Measurements from ENCODE around the gene TNIK.
A peak's percentile ranks its signal among the peaks of the same experiment; 100 is the strongest.

TNIK gene

GRCh38 chr3:171113716-171114115 lies 346.5 kb downstream of the TNIK start:
- no peak for DNase-seq

GRCh38 chr3:171110715-171111114 lies 349.5 kb downstream of the TNIK start:
- no peak for DNase-seq

GRCh38 chr3:171108066-171108465 lies 352.1 kb downstream of the TNIK start:
- DNase-seq: no peak

GRCh38 chr3:171103185-171103584 lies 357.0 kb downstream of the TNIK start:
- no peak for DNase-seq

GRCh38 chr3:171101982-171102641 lies 358.1 kb downstream of the TNIK start:
- no peak for DNase-seq

- no peak for DNase-seq
Observed at GRCh38 chr3:171099911-171100310, 360.3 kb downstream of the TNIK start.

GRCh38 chr3:171095063-171095462 lies 365.1 kb downstream of the TNIK start:
- peak; percentile 20 for DNase-seq

- no peak for DNase-seq
Observed at GRCh38 chr3:171094411-171094810, 365.8 kb downstream of the TNIK start.

- DNase-seq: no peak
Observed at GRCh38 chr3:171093462-171093861, 366.7 kb downstream of the TNIK start.

- no peak for DNase-seq
Observed at GRCh38 chr3:171092467-171092911, 367.7 kb downstream of the TNIK start.

GRCh38 chr3:171090321-171090720 lies 369.9 kb downstream of the TNIK start:
- no peak for DNase-seq

- peak; percentile 31 for DNase-seq
Observed at GRCh38 chr3:171088964-171089754, 371.0 kb downstream of the TNIK start.

GRCh38 chr3:171088496-171088895 lies 371.7 kb downstream of the TNIK start:
- DNase-seq: no peak

GRCh38 chr3:171086914-171087313 lies 373.3 kb downstream of the TNIK start:
- peak; percentile 60 for DNase-seq

- no peak for DNase-seq
Observed at GRCh38 chr3:171077261-171077660, 382.9 kb downstream of the TNIK start.

- DNase-seq: no peak
Observed at GRCh38 chr3:171072432-171072831, 387.8 kb downstream of the TNIK start.

- no peak for DNase-seq
Observed at GRCh38 chr3:171068658-171069057, 391.5 kb downstream of the TNIK start.

GRCh38 chr3:171066206-171066605 lies 394.0 kb downstream of the TNIK start:
- DNase-seq: no peak

- DNase-seq: no peak
Observed at GRCh38 chr3:171065732-171066131, 394.5 kb downstream of the TNIK start.

GRCh38 chr3:171064461-171064860 lies 395.7 kb downstream of the TNIK start:
- no peak for DNase-seq

- no peak for DNase-seq
Observed at GRCh38 chr3:171061749-171062148, 398.5 kb downstream of the TNIK start.

GRCh38 chr3:171059978-171060377 lies 400.2 kb downstream of the TNIK start:
- DNase-seq: no peak

GRCh38 chr3:171058873-171059603 lies 401.2 kb downstream of the TNIK start:
- no peak for DNase-seq

- DNase-seq: no peak
Observed at GRCh38 chr3:171058058-171058457, 402.1 kb downstream of the TNIK start.
